Measurements from ENCODE around the gene CFC1.
"Not testable (repeated sequence)": the region's sequence is repeated elsewhere in the genome, so short reads cannot be mapped to it uniquely, and the experiment has no call there.

Gene CFC1

GRCh38 chr2:130582970-130583369 is 16.4 kb downstream of the CFC1 start:
- DNase-seq: not testable (repeated sequence)

GRCh38 chr2:130581491-130581890 is 17.9 kb downstream of the CFC1 start:
- DNase-seq: not testable (repeated sequence)

- DNase-seq: not testable (repeated sequence)
These were observed 20.3 kb downstream of the CFC1 start for GRCh38 chr2:130579121-130579520.

GRCh38 chr2:130577559-130577958 is 21.8 kb downstream of the CFC1 start:
- DNase-seq: not testable (repeated sequence)

- DNase-seq: not testable (repeated sequence)
These were observed 23.1 kb downstream of the CFC1 start for GRCh38 chr2:130576209-130576784.

GRCh38 chr2:130574230-130574629 is 25.1 kb downstream of the CFC1 start:
- not testable (repeated sequence) for DNase-seq

- DNase-seq: not testable (repeated sequence)
These were observed 27.4 kb downstream of the CFC1 start for GRCh38 chr2:130571929-130572328.

GRCh38 chr2:130566165-130566564 is 33.2 kb downstream of the CFC1 start:
- DNase-seq: not testable (repeated sequence)

GRCh38 chr2:130556441-130556840 is 42.9 kb downstream of the CFC1 start:
- not testable (repeated sequence) for DNase-seq

- DNase-seq: not testable (repeated sequence)
These were observed 45.2 kb downstream of the CFC1 start for GRCh38 chr2:130554178-130554577.

- DNase-seq: not testable (repeated sequence)
These were observed 49.9 kb downstream of the CFC1 start for GRCh38 chr2:130549475-130549874.

- DNase-seq: not testable (repeated sequence)
These were observed 51.0 kb downstream of the CFC1 start for GRCh38 chr2:130548418-130548817.

GRCh38 chr2:130544978-130545377 is 54.4 kb downstream of the CFC1 start:
- not testable (repeated sequence) for DNase-seq

GRCh38 chr2:130543785-130544528 is 55.4 kb downstream of the CFC1 start:
- not testable (repeated sequence) for DNase-seq

GRCh38 chr2:130542789-130543188 is 56.6 kb downstream of the CFC1 start:
- DNase-seq: not testable (repeated sequence)

Data from activated CD8-positive, alpha-beta memory T cell treated with anti-CD3 and anti-CD28 coated beads, Interleukin-2, amount 50 U/mL, for 4 hours (primary cell).